NB4 (cell line): ENCODE measurements around the gene PILRA.
"Not testable (repeated sequence)": the region's sequence is repeated elsewhere in the genome, so short reads cannot be mapped to it uniquely, and the experiment has no call there.

Experiments
- DNase-seq: peaks from one replicate; pipeline ENCODE4 v3.0.0; 2010; ENCODE audit warnings: low read depth
- H3K4me3 ChIP-seq: one replicate; pipeline ENCODE4 v1.5.1; 2011; ENCODE audit warnings: mild to moderate bottlenecking, low read depth, low read length, moderate library complexity
- MYC ChIP-seq: IDR thresholded peaks from 2 replicates; pipeline ENCODE4 v1.6.1; 2011; ENCODE audit warnings: low read depth, low read length
- POLR2A ChIP-seq: IDR thresholded peaks from 2 replicates; pipeline ENCODE4 v1.6.1; 2011; ENCODE audit warnings: mild to moderate bottlenecking; ENCODE audit not compliant: insufficient read length; ENCODE audit errors: extremely low read depth
- TF ChIP-seq, protein P1 (sequence below): IDR thresholded peaks from one replicate; pipeline ENCODE4 v1.5.1; 2012; ENCODE audit warnings: low read depth, low read length
- TF ChIP-seq, protein P2 (sequence below): IDR thresholded peaks from 2 replicates; pipeline ENCODE4 v1.6.1; 2011; ENCODE audit warnings: low read depth, low read length

Gene PILRA

DNA sequence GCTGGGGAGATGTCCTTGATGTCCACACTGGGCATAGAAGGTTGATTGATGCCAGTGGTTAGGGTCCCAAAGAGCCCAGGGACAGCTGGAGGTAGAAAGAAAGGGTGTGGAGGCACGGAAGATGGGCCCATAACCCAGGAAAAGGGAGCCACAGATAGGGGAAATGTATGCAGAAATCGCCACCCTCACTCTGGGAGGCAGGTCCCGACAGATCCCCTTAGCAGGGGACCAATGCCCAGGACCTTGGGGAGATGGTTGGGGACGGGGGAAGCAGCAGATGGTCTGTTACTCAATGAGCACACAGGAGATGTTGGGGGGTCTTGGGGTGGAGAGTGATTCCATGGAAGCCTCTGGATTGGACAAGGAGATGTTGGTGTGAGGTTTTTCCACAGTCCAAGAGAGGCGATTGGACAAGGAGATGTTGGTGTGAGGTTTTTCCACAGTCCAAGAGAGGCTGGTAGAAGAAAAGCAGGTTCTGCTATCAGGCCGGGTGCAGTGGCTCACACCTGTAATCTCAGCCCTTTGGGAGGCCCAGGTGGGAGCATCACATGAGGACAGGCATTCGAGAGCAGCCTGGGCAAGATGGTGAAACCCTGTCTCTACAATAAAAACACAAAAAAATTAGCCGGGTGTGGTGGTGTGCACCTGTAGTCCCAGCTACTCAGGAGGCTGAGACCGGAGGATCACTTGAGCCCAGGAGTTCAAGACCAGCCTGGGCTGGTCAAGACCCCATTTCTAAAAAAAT, 70.0 kb downstream of the PILRA start:
- TF ChIP-seq, protein P1, sequence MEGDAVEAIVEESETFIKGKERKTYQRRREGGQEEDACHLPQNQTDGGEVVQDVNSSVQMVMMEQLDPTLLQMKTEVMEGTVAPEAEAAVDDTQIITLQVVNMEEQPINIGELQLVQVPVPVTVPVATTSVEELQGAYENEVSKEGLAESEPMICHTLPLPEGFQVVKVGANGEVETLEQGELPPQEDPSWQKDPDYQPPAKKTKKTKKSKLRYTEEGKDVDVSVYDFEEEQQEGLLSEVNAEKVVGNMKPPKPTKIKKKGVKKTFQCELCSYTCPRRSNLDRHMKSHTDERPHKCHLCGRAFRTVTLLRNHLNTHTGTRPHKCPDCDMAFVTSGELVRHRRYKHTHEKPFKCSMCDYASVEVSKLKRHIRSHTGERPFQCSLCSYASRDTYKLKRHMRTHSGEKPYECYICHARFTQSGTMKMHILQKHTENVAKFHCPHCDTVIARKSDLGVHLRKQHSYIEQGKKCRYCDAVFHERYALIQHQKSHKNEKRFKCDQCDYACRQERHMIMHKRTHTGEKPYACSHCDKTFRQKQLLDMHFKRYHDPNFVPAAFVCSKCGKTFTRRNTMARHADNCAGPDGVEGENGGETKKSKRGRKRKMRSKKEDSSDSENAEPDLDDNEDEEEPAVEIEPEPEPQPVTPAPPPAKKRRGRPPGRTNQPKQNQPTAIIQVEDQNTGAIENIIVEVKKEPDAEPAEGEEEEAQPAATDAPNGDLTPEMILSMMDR: no peak
- TF ChIP-seq, protein P2, sequence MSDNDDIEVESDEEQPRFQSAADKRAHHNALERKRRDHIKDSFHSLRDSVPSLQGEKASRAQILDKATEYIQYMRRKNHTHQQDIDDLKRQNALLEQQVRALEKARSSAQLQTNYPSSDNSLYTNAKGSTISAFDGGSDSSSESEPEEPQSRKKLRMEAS: no peak
- no peak for TF ChIP-seq POLR2A
- TF ChIP-seq MYC: no peak
- H3K4me3 ChIP-seq: no peak overlapping the region
- DNase-seq: no peak

DNA sequence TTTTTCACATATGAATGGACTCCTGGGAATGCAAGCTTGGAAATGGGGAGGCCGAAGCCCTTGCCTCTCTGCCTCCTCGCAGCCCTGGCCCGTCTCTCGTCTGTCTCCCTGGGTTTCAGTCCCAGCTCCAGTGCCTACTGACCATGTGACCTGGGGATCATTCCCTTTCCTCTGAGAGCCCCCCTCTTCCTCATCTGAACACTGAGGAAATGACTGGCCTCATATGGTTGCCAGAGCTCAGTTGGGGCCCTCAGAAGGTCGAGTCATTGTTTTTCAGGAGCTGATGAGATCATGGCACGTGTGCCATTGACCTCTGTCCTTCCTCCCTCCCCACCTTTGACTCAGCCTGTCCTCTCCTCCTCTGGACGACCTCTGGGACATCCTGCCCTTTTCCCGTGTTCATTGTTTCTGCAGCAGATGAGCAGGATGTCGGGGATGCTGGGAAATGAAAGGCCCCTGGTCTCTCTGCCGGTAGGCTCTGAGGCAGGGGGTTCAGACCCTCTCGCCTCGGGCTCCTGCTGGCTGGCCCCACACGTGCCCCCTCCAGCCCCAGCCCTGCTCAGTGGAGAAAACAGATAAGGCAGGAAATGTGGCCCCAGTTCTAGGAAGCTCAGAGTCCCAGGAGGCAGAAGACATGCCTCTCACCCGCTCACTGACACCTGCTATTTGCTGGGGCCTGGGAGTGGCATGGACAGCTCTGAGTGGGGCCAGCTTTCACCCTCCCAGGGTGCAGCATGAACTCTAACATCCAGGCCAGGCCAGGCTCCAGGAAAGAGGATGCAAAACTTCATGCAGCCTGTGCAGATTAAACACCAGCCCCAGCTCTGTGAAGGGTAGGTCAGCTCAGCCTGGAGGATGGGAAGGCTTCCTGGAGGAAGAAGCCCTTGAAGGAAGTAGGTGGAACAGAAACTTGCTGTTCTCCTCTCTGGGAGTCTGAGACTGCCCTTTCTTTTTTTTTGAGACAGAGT, 71.3 kb downstream of the PILRA start:
- TF ChIP-seq, protein P2: peak; percentile 79
- TF ChIP-seq POLR2A: no peak
- TF ChIP-seq MYC: peak; percentile 65; the same call in 1 of the 2 replicates
- H3K4me3 ChIP-seq: no peak overlapping the region
- peak; percentile 66 for DNase-seq

DNA sequence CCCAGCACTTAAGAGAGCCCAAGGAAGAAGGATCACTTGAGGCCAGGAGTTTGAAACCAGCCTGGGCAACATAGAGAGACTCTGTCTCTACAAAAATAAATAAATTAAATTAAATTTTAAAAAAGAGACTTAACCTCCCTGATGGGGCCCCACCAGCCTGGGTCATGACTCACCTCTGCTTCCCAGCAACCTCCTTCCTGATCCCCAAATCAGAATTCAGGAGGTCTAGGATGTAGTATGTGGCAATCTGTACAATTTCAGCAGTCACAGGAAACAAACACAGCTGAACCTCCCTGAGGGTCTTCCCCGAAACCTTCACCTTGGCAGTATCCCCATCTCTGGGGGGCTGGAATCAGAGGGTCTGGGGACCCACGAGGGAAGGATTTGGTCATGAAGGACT, 72.8 kb downstream of the PILRA start:
- TF ChIP-seq, protein P1: no peak
- no peak for TF ChIP-seq MYC
- TF ChIP-seq POLR2A: no peak
- TF ChIP-seq, protein P2: no peak
- DNase-seq: no peak
- no peak overlapping the region for H3K4me3 ChIP-seq

DNA sequence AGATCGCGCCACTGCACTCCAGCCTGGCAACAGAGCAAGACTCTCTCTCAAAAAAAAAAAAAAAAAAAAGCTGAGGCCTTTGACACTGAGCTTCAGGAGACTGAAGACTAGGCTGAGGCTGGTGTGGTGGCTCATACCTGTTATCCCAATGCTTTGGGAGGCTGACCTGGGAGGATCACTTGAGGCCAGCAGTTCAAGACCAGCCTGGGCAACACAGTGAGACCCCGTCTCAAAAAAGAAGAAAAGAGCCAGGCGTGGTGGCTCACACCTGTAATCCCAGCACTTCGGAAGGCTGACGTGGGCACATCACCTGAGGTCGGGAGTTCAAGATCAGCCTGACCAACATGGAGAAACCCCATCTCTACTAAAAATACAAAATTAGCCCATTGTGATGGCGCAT, 74.1 kb downstream of the PILRA start:
- not testable (repeated sequence) for DNase-seq, H3K4me3 ChIP-seq

DNA sequence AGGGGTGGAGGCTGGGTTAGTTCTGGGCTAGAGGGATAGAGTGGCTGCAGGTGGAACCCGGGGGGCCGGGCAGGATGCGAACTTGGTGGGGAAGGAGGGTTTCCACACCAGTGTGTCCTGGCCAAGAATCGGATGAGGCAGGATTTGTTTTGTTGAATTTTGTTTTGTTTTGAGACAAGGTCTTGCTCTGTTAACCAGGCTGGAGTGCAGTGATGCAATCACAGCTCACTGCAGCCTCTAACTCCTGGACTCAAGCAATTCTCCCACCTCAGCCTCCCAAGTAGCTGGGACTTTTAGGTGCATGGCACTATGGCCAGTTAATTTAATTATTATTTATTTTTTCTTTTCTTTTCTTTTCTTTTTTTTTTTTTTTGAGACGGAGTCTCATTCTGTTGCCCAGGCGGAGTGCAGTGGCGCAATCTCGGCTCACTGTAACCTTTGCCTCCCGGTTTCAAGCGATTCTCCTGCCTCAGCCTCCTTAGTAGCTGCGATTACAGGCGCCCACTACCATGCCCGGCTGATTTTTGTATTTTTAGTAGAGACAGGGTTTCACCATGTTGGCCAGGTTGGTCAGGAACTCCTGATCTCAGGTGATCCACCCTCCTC, 76.0 kb downstream of the PILRA start:
- no peak overlapping the region for H3K4me3 ChIP-seq
- TF ChIP-seq, protein P2: no peak
- TF ChIP-seq, protein P1: no peak
- TF ChIP-seq MYC (no peak), POLR2A (no peak)
- DNase-seq: no peak
